Prostate gland (tissue), 2 donors: ENCODE data around the gene EGR1. TPM values are rescaled to one million over a fixed set of nuclear protein-coding genes. Genes with fewer than 3 reads are reported as not detected.

Source experiments
- DNase-seq: peaks from one replicate; pipeline ENCODE4 v3.0.0-alpha.2; 2019; ENCODE audit warnings: low spot score
- H3K27ac ChIP-seq, 2 donors: fragments of 200-600 bp; sonication (generic); 2 replicates each; pipeline ENCODE4 v1.5.1; 2017 to 2019
- H3K27me3 ChIP-seq: fragments of 200-600 bp; sonication (generic); replicated peaks from 2 replicates; pipeline ENCODE4 v1.5.1; 2019; ENCODE audit not compliant: insufficient read depth
- H3K36me3 ChIP-seq, 2 donors: fragments of 200-600 bp; sonication (generic); 1 replicate in 1 of 2; 2 replicates in 1 of 2; pipeline versions ENCODE4 v1.5.1 to v1.8.1; 2017 to 2019
- H3K4me1 ChIP-seq: fragments of 200-600 bp; sonication (generic); replicated peaks from 2 replicates; pipeline ENCODE4 v1.5.1; 2019
- H3K4me3 ChIP-seq, 2 donors: fragments of 200-600 bp; sonication (generic); 2 replicates each; pipeline ENCODE4 v1.5.1; 2017 to 2019
- H3K9me3 ChIP-seq: fragments of 200-600 bp; sonication (generic); 2 replicates; pipeline ENCODE4 v1.5.1; 2017
- CTCF ChIP-seq, 4 experiments: fragments of 200-600 bp in 2 of 4; fragments of 450-650 bp in 2 of 4; sonication (generic) in 2 of 4; IDR thresholded peaks; 1 replicate in 3 of 4; 2 replicates in 1 of 4; pipeline ENCODE4 v1.5.1; 2016 to 2019; ENCODE audit warnings: antibody characterized with exemption in 4 of 4, mild to moderate bottlenecking in 2 of 4, moderate library complexity in 2 of 4
- POLR2A ChIP-seq: fragments of 450-650 bp; IDR thresholded peaks from one replicate; pipeline ENCODE4 v1.6.1; 2016; ENCODE audit warnings: antibody characterized with exemption, mild to moderate bottlenecking
- POLR2AphosphoS5 ChIP-seq: sonication (generic); formaldehyde crosslinking; IDR thresholded peaks from one replicate; pipeline ENCODE4 v1.6.1; 2017; ENCODE audit warnings: antibody characterized with exemption
- WGBS: methylation state at CpG from one replicate; pipeline ENCODE4 v1.1.5; 2018; 5-methylcytosine and 5-hydroxymethylcytosine counted together
- intact Hi-C: fragments of 100-400 bp; cut with DNase I; formaldehyde crosslinking; loops from one replicate; pipeline ENCODE4 v1.14.2; 2022
- small RNA-seq, 2 donors: library from RNA; depleted of rRNA; stranded (forward); fragments of <200 nt; gene quantifications; one replicate each; pipeline ENCODE3, GENCODE V24; 2016
- total RNA-seq, 2 donors: library from RNA; depleted of rRNA; stranded (reverse); fragments of >200 nt; gene quantifications; one replicate each; pipeline ENCODE4 v1.1.0, GENCODE V29; 2016

The EGR1 gene
- total RNA-seq, 2 donors from 2014 or later, result 12.2 to 19.5 TPM

- peaks cover 0 to 8% of the 10 kb centered on the region in 2 donors for H3K36me3 ChIP-seq
- DNase-seq, result no peak
- H3K4me3 ChIP-seq, result no peak overlapping the region
- no peak overlapping the region for H3K27ac ChIP-seq
- intact Hi-C loops, result no loop called here
- H3K9me3 ChIP-seq, result no peaks in the 10 kb centered on the region
- TF ChIP-seq CTCF (IDR thresholded peaks at IDR 0.05), result no peak
- TF ChIP-seq POLR2AphosphoS5, result no peak
- no peak for TF ChIP-seq POLR2A
- H3K27me3 ChIP-seq, result no peaks in the 10 kb centered on the region
- WGBS, result 96% methylated on average over 1 of the region's 1 CpG
- no peaks in the 10 kb centered on the region for H3K4me1 ChIP-seq
Measured at GRCh38 chr5:138514021-138514420, 48.7 kb downstream of the EGR1 start.

DNA sequence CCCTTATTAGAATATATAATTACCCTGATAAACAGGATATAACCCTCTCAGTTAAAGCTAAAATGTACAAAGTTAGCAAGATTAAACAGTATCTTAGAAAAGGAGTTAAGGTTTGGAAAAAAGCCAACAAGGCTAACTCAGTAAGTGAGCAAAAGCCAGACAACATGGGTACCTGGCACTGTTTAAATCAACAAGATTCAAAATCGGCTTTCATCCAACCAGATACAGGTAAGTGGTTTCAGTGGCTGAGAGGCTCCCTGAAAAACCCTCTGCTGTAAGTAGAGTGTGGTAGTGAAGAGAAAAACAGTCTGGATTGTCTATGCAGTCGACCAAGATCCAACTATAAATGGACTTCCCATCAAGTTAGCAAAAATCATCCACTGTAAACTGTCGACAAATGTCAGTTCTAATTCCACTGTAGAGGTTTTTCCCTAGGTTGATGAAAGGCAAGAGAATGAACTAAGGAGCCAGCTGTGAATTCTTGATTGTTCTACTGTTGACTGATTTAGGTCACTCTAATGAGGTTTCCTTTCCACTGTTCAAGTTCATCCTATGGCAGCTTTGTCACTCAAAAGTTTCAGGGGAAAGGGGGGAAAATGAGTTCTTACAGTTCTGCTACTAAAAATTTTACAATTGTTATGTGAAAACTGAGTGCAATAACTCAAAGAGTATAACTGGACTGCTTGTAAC lies 50.4 kb downstream of the EGR1 start:
- no peaks in the 10 kb centered on the region for H3K9me3 ChIP-seq
- no peak overlapping the region for H3K4me3 ChIP-seq
- H3K4me1 ChIP-seq, result no peaks in the 10 kb centered on the region
- intact Hi-C loops, result no loop called here
- DNase-seq, result no peak
- TF ChIP-seq POLR2A (no peak), CTCF (IDR thresholded peaks at IDR 0.05) (no peak), POLR2AphosphoS5 (no peak)
- WGBS, result 73% methylated on average over 3 of the region's 3 CpGs
- no peak overlapping the region for H3K27ac ChIP-seq
- H3K27me3 ChIP-seq, result no peaks in the 10 kb centered on the region
- H3K36me3 ChIP-seq, result peaks cover 0 to 8% of the 10 kb centered on the region in 2 donors

DNA sequence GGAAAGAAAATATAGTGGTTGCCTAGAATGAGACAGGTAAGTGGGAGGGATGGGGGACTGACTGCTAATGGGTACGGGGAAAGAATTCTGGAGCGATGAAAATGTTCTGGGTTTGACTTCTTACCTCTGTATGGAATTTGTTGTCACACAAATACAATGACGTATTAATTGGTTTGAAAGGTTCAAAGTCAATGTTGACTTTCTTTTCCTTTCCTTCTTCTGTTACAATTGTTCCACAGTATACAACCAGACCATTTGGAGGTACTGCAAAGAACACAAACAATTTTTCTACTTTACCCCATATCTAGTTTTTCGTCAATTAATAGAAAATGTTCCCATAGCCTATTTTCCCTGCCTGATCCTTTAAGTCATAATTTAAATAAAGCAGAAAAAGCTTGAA lies 52.2 kb downstream of the EGR1 start:
- DNase-seq, result no peak
- intact Hi-C loops, result no loop called here
- Histone ChIP-seq H3K27ac (peak overlapping the region in 1 of 2 donors; percentile 17), H3K9me3 (no peaks in the 10 kb centered on the region), H3K36me3 (peaks cover 0 to 8% of the 10 kb centered on the region in 2 donors), H3K4me3 (no peak overlapping the region), H3K4me1 (no peaks in the 10 kb centered on the region), H3K27me3 (no peaks in the 10 kb centered on the region)
- no peak for TF ChIP-seq POLR2A
- no peak for TF ChIP-seq POLR2AphosphoS5
- TF ChIP-seq CTCF (IDR thresholded peaks at IDR 0.05), result no peak
- WGBS, result 91% methylated on average over 4 of the region's 4 CpGs

Small RNAs within 50 kb of the gene (small RNA-seq; reads per million reads assigned to genes)
- 0 reads per million in 2 donors for gene AC113403.1

Other genes with a start within 250 kb of the EGR1 start
- gene GFRA3, start 190.9 kb upstream of the EGR1 start, total RNA-seq, result 1 to 10 TPM in 1 of 2 donors, not detected in 1; 1.9 TPM
- 1 to 10 TPM in 1 of 2 donors, under 1 TPM in 1; 0.14 to 3.2 TPM for gene CDC25C, start 133.7 kb upstream of the EGR1 start, total RNA-seq
- gene FAM53C, start 127.2 kb upstream of the EGR1 start, total RNA-seq, result 10 to 100 TPM; 32.9 to 81.0 TPM
- gene KDM3B, start 112.8 kb upstream of the EGR1 start, total RNA-seq, result 10 to 100 TPM; 61.2 to 85.1 TPM
- 10 to 100 TPM in 1 of 2 donors, 1 to 10 TPM in 1; 4.1 to 21.2 TPM for gene REEP2, start 26.4 kb upstream of the EGR1 start, total RNA-seq
- 10 to 100 TPM; 58.0 to 64.1 TPM for gene ETF1, start 77.8 kb downstream of the EGR1 start, total RNA-seq
- gene HSPA9, start 109.9 kb downstream of the EGR1 start, total RNA-seq, result 100 to 1,000 TPM; 273 to 331 TPM